HepG2 (cell line): Measurements from ENCODE around the gene CDHR3. TPM values are rescaled to one million over a fixed set of nuclear protein-coding genes. Genes with fewer than 3 reads are reported as not detected.

ENCODE experiments used
- ATAC-seq: fragments of 200-7000 bp; cut with Tn5 transposase; 3 replicates; pipeline ENCODE4 v1.9.1; 2020; ENCODE audit warnings: mild to moderate bottlenecking, moderate library complexity
- BruUV-seq: library from RNA; stranded (reverse); fragments of 400-500 nt; replicated peaks from 2 replicates; lab custom pipeline; 2021; lab: Mats Ljungman, UMichigan
- CTCF ChIA-PET: fragments of 300-600 bp; formaldehyde crosslinking; extraction: SDS; loops from one replicate; lab custom pipeline; 2021; ENCODE audit warnings: low total read pairs, inconsistent platforms, low intra/inter-chr PET ratio; lab: Yijun Ruan, JAX
- POLR2A ChIA-PET: fragments of 350-600 bp; sonication (Branson Sonifier 250); formaldehyde crosslinking; loops from one replicate; lab custom pipeline; 2020; ENCODE audit warnings: antibody characterized with exemption, inconsistent platforms; lab: Yijun Ruan, JAX
- DNase-seq: peaks from one replicate; pipeline ENCODE4 v3.0.0-alpha.2; 2015; ENCODE audit warnings: low spot score
- FAIRE-seq: peaks from 3 replicates; lab custom pipeline; 2011; peaks lifted over from hg19 to GRCh38; lab: Jason Lieb, UNC
- H2AFZ ChIP-seq: one replicate; pipeline ENCODE4 v1.6.1; 2011; ENCODE audit warnings: low read length, inconsistent platforms
- H3K27ac ChIP-seq: fragments of 300-600 bp; 3 replicates; pipeline ENCODE4 v1.8.0; 2011; ENCODE audit warnings: mixed run types, mild to moderate bottlenecking, mixed read lengths, low read length, inconsistent platforms; ENCODE audit not compliant: insufficient read depth; ENCODE audit errors: extremely low read length
- H3K27me3 ChIP-seq, 2 experiments: fragments of 200-600 bp in 1 of 2; 2 replicates in 1 of 2; 3 replicates in 1 of 2; pipeline versions ENCODE4 v1.6.0 to v1.8.0; 2011; ENCODE audit warnings: low read length in 2 of 2, mild to moderate bottlenecking in 2 of 2, moderate library complexity in 2 of 2, inconsistent platforms in 1 of 2; ENCODE audit not compliant: insufficient read depth in 2 of 2, control insufficient read depth in 1 of 2
- H3K36me3 ChIP-seq, 2 experiments: fragments of 200-600 bp in 1 of 2; replicated peaks in 1 of 2; 2 replicates in 1 of 2; 3 replicates in 1 of 2; pipeline versions ENCODE4 v1.5.1 to v1.8.0; 2011; ENCODE audit warnings: low read length in 2 of 2, inconsistent platforms in 1 of 2; ENCODE audit not compliant: insufficient read depth in 2 of 2, control insufficient read depth in 1 of 2
- H3K4me1 ChIP-seq: 2 replicates; pipeline ENCODE4 v1.5.1; 2012; ENCODE audit warnings: low read length, inconsistent platforms; ENCODE audit not compliant: insufficient read depth
- H3K4me2 ChIP-seq: 2 replicates; pipeline ENCODE4 v1.6.0; 2011; ENCODE audit warnings: low read depth, low read length, inconsistent platforms
- H3K4me3 ChIP-seq, 3 experiments: fragments of 200-600 bp in 1 of 3; sonication (generic), shearing (Covaris generic) in 1 of 3; replicated peaks in 1 of 3; 2 replicates each; pipeline ENCODE4 v1.5.1; 2011 to 2016; ENCODE audit warnings: low read length in 3 of 3, inconsistent platforms in 2 of 3, low read depth in 2 of 3, mild to moderate bottlenecking in 2 of 3, control low read depth in 1 of 3, mixed read lengths in 1 of 3; ENCODE audit not compliant: insufficient read depth in 1 of 3
- H3K79me2 ChIP-seq: one replicate; pipeline ENCODE4 v1.6.1; 2011; ENCODE audit warnings: low read length, inconsistent platforms; ENCODE audit not compliant: insufficient read depth
- H3K9ac ChIP-seq: 2 replicates; pipeline ENCODE4 v1.6.0; 2011; ENCODE audit warnings: mild to moderate bottlenecking, low read depth, low read length, inconsistent platforms; ENCODE audit not compliant: insufficient read depth
- H3K9me3 ChIP-seq: 2 replicates; pipeline ENCODE4 v1.5.1; 2012; ENCODE audit warnings: mild to moderate bottlenecking, low read length
- H4K20me1 ChIP-seq: 2 replicates; pipeline ENCODE4 v1.6.0; 2011; ENCODE audit warnings: inconsistent platforms, mild to moderate bottlenecking, low read length, moderate library complexity; ENCODE audit not compliant: insufficient read depth
- ETV5 ChIP-seq: IDR thresholded peaks from 2 replicates; pipeline ENCODE4 v1.6.1; 2018; ENCODE audit warnings: missing biosample characterization, missing genetic modification reagents, inconsistent platforms, borderline replicate concordance
- PHF5A ChIP-seq: IDR thresholded peaks from one replicate; pipeline ENCODE4 v1.6.1; 2018; ENCODE audit warnings: low read depth, missing genetic modification reagents; ENCODE audit not compliant: unreplicated experiment
- ZNF615 ChIP-seq: sonication (generic); formaldehyde crosslinking; IDR thresholded peaks from 2 replicates; pipeline ENCODE4 v1.5.0; 2020; ENCODE audit warnings: mild to moderate bottlenecking, missing genetic modification reagents, borderline replicate concordance
- WGBS: methylation state at CpG from one replicate; pipeline ENCODE4 v1.1.6; 2017; ENCODE audit warnings: low lambda C conversion rate; 5-methylcytosine and 5-hydroxymethylcytosine counted together
- in situ Hi-C: cut with HindIII; loops from 2 replicates; pipeline ENCODE4 v1.10.0; 2017; ENCODE audit warnings: low pct_unique_long_range_greater_than_20kb; ENCODE audit not compliant: extremely low pct_ligation_motif_present
- intact Hi-C: fragments of 100-400 bp; cut with micrococcal nuclease; formaldehyde crosslinking; loops from one replicate; pipeline ENCODE4 v1.10.0; 2022; ENCODE audit not compliant: unreplicated experiment
- polyA plus RNA-seq, 8 experiments: library from polyadenylated mRNA; depleted of rRNA in 3 of 8; stranded (reverse) in 7 of 8; unstranded in 1 of 8; fragments of >200 nt; fragmentation: Illumina TruSeq in 4 of 8; extraction: Trizol in 4 of 8; gene quantifications; 2 replicates each; pipeline versions ENCODE4 v1.2.1 to v1.2.3, GENCODE V29; 2011 to 2016; ENCODE audit warnings: low read depth in 4 of 8, missing spikeins in 1 of 8, mixed read lengths in 1 of 8; ENCODE audit not compliant: insufficient read depth in 1 of 8
- total RNA-seq, 5 experiments: library from RNA; depleted of rRNA; stranded (reverse); fragments of >200 nt; fragmentation: Illumina TruSeq; extraction: Trizol; gene quantifications; 2 replicates each; pipeline ENCODE4 v1.2.3, GENCODE V29; 2016; ENCODE audit warnings: low read depth in 1 of 5
- TF ChIP-seq, protein P1 (sequence below): sonication (generic); formaldehyde crosslinking; IDR thresholded peaks from 2 replicates; pipeline ENCODE4 v1.8.0; 2022; ENCODE audit warnings: mild to moderate bottlenecking, missing genetic modification reagents, moderate library complexity
- TF ChIP-seq, protein P2 (sequence below): sonication (generic); formaldehyde crosslinking; IDR thresholded peaks from 2 replicates; pipeline ENCODE4 v1.5.0; 2020; ENCODE audit warnings: missing genetic modification reagents

CDHR3 gene
- total and polyA plus RNA-seq, 2 of the 13 experiments (the other 11 are each of a cell fraction or from before 2014, with no cell fraction given), result 6.5 to 11.8 TPM

DNA sequence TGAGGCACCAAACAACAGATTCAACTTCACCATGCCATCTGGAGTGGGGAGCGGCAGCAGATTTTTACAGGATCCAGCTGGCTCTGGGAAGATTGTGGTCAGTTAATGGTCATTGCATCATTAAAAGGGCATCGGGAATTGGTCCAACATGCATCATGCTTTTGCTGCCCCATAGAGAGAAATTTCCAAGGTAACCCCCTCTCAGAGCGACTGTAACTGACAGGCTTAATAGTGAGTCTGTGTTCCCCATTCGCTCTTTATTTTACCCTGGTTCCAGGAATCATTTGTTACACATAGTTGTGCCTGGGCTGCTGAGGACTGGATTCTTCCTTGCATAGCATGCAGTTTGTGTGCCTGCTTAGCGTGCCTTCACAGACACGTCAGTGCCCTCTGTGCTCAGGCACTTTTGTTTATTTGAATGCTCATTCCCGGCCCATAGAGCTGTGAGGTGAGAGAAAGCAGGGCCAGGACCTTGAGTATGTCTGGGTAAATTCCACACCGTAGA is 49.9 kb downstream of the CDHR3 start:
- ChIA-PET POLR2A (no interaction called here), CTCF (no interaction called here)
- DNase-seq, result no peak
- intact Hi-C loops (no loop called here), in situ Hi-C loops (loop anchor here (10.0 kb wide), 1 partner anchor 248 kb away; no protein-coding TSS in a partner anchor)
- Histone ChIP-seq H2AFZ (no peak overlapping the region), H3K4me1 (0 out of 2 replicates have a peak, but pooled peaks cover 10% of the 10 kb centered on the region), H3K4me2 (no peak overlapping the region), H3K9me3 (no peaks in the 10 kb centered on the region), H3K27me3 (no peaks in the 10 kb centered on the region), H4K20me1 (no peaks in the 10 kb centered on the region), H3K4me3 (no peak overlapping the region), H3K27ac (no peak overlapping the region), H3K79me2 (no peaks in the 10 kb centered on the region), H3K36me3 (no peaks in the 10 kb centered on the region), H3K9ac (no peak overlapping the region)
- no TSS peak for BruUV-seq
- WGBS, result 73% methylated on average over 7 of the region's 8 CpGs
- FAIRE-seq, result no peak
- ATAC-seq, result no peak
- TF ChIP-seq, protein P1, sequence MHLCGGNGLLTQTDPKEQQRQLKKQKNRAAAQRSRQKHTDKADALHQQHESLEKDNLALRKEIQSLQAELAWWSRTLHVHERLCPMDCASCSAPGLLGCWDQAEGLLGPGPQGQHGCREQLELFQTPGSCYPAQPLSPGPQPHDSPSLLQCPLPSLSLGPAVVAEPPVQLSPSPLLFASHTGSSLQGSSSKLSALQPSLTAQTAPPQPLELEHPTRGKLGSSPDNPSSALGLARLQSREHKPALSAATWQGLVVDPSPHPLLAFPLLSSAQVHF (CRISPR knock-in tag), result no peak
- TF ChIP-seq PHF5A (CRISPR knock-in tag) (no peak), ZNF615 (CRISPR knock-in tag) (no peak), ETV5 (CRISPR knock-in tag) (no peak)
- TF ChIP-seq, protein P2, sequence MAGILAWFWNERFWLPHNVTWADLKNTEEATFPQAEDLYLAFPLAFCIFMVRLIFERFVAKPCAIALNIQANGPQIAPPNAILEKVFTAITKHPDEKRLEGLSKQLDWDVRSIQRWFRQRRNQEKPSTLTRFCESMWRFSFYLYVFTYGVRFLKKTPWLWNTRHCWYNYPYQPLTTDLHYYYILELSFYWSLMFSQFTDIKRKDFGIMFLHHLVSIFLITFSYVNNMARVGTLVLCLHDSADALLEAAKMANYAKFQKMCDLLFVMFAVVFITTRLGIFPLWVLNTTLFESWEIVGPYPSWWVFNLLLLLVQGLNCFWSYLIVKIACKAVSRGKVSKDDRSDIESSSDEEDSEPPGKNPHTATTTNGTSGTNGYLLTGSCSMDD (CRISPR knock-in tag), result no peak
